ENCODE data around the gene KIFC3. TPM values are rescaled to one million over a fixed set of nuclear protein-coding genes. Genes with fewer than 3 reads are reported as not detected.

KIFC3 gene
- total RNA-seq, 2 donors from 2014 or later: 0.82 to 1.2 TPM

DNA sequence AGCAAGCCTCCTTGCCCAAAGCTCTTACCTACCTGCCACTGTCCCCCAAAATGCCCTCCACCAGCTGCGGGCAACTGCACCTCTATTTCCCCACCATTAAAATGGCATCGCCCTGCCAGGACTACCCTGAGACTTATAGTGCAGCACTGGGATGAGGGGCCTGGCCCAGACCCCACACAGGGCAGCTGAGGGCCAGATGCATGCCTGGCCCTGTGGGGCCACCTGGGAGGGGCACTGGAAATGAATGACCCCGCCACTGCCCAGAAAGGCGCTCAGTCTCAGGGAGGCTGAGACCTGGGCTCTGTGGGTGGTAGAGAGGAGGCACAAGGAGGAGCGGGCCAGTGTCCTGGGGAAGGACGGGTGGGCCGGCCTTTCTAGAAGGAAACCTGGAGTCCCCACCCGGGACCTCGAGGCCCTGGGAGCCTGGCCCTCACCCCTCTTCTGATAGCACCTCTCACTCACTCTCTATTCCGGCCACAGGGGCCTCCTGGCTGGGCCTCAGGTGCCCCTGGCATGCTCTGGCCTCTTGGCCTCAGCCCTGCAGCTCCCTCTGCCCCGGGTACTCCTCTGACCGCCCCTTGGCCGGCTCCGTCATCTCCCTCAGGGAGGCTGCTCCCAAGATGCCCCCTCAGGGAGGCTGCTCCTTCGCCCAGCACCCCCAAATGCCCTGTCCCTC is 39.8 kb downstream of the KIFC3 start:
- H3K27me3 Mint-ChIP-seq: no peaks in the 10 kb centered on the region
- peaks cover 4% of the 10 kb centered on the region for H3K4me1 Mint-ChIP-seq
- H3K9me3 Mint-ChIP-seq: no peaks in the 10 kb centered on the region
- no peak overlapping the region for H3K4me3 Mint-ChIP-seq
- no peaks in the 10 kb centered on the region for H3K36me3 Mint-ChIP-seq (ENCODE audit: low read depth)
- H3K27ac Mint-ChIP-seq: peak overlapping the region; percentile 13
- ATAC-seq (replicated peaks): no peak

GRCh38 chr16:57761957-57762356 is 40.3 kb downstream of the KIFC3 start:
- H3K27me3 Mint-ChIP-seq: no peaks in the 10 kb centered on the region
- H3K4me1 Mint-ChIP-seq: peaks cover 4% of the 10 kb centered on the region

DNA sequence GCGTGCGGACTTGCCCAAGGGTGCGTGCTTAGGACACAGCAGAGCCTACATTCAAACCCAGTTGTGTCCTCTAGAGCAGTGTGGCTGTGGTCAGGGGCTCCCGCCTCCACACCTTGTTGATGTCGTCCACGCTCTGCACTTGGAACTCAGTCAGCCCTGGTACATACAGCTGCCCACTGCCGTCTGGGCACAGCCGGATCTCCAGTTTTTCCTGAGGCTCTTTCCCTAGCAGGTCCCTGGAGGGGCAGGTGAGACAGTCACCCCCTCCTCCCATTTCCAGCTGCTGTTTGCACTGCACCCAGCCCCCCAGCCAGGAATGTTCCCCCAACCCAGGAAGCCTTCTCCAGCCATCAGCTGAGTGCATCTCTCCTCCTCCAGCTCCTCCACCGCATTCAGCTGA is 41.0 kb downstream of the KIFC3 start:
- no peak for ATAC-seq (replicated peaks)
- Mint-ChIP-seq H3K36me3 (ENCODE audit: low read depth) (no peaks in the 10 kb centered on the region), H3K4me1 (peaks cover 4% of the 10 kb centered on the region), H3K9me3 (no peaks in the 10 kb centered on the region), H3K4me3 (no peak overlapping the region), H3K27me3 (no peaks in the 10 kb centered on the region), H3K27ac (no peak overlapping the region)

More at GRCh38 chr16:57761957-57762356, 40.3 kb downstream of the KIFC3 start:
- no peak overlapping the region for H3K4me3 Mint-ChIP-seq
- no peak overlapping the region for H3K27ac Mint-ChIP-seq
- ATAC-seq (replicated peaks): no peak
- H3K36me3 Mint-ChIP-seq (ENCODE audit: low read depth): no peaks in the 10 kb centered on the region
- H3K9me3 Mint-ChIP-seq: no peaks in the 10 kb centered on the region

GRCh38 chr16:57760357-57761160 is 41.7 kb downstream of the KIFC3 start:
- H3K4me3 Mint-ChIP-seq: no peak overlapping the region
- no peaks in the 10 kb centered on the region for H3K36me3 Mint-ChIP-seq (ENCODE audit: low read depth)
- peaks cover 4% of the 10 kb centered on the region for H3K4me1 Mint-ChIP-seq
- no peak overlapping the region for H3K27ac Mint-ChIP-seq
- no peaks in the 10 kb centered on the region for H3K9me3 Mint-ChIP-seq
- no peaks in the 10 kb centered on the region for H3K27me3 Mint-ChIP-seq
- ATAC-seq (replicated peaks): no peak

DNA sequence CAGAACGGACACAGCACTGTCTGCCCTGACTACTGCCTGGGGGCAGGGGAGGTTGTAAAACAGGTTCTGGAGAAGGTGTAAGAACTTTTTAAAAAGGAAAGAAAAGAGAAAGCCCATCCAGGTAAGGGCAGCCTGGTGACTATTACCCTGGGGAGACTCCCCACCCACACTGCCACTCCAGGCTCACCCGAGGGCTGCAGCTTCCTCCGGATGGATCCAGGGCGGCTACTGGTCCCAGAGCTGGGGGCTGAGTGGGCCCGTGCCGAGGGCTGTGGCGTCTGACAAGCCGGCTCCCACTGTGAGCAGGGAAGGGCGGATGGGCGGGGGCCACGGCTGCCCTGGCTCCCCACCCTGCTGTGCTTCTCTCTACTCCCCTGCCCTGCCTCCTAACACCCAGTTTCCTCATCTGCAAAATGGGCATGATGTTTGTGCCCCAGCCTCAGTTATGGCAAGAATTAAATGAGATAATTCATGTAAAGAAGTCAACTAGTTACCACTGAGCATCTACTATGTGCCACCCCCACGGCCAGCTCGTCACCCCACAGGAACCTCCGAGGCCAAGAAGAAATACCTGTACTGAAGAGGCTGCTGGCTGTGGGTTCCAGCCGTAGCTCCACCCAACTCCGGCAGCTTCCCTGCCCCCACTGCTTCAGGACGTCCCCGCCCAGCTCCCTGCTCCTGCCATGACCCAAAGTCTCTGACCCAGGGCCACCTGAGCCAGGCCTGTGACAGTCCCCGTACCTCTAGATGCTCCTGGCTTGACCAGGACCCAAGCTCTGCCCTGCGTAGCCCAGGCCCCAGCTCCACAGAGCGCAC is 42.5 kb downstream of the KIFC3 start:
- H3K4me1 Mint-ChIP-seq: peaks cover 4% of the 10 kb centered on the region
- no peaks in the 10 kb centered on the region for H3K36me3 Mint-ChIP-seq (ENCODE audit: low read depth)
- H3K9me3 Mint-ChIP-seq: no peaks in the 10 kb centered on the region
- H3K27ac Mint-ChIP-seq: no peak overlapping the region
- ATAC-seq (replicated peaks): peak; percentile 28
- no peaks in the 10 kb centered on the region for H3K27me3 Mint-ChIP-seq
- H3K4me3 Mint-ChIP-seq: no peak overlapping the region

- H3K36me3 Mint-ChIP-seq (ENCODE audit: low read depth): no peaks in the 10 kb centered on the region
- H3K9me3 Mint-ChIP-seq: no peaks in the 10 kb centered on the region
- H3K4me3 Mint-ChIP-seq: no peak overlapping the region
- no peak overlapping the region for H3K27ac Mint-ChIP-seq
- peaks cover 4% of the 10 kb centered on the region for H3K4me1 Mint-ChIP-seq
- ATAC-seq (replicated peaks): no peak
- no peaks in the 10 kb centered on the region for H3K27me3 Mint-ChIP-seq
These were observed 43.2 kb downstream of the KIFC3 start for GRCh38 chr16:57759131-57759530.

GRCh38 chr16:57758331-57759117 is 43.8 kb downstream of the KIFC3 start:
- Mint-ChIP-seq H3K4me1 (peaks cover 4% of the 10 kb centered on the region), H3K27me3 (no peaks in the 10 kb centered on the region), H3K4me3 (no peak overlapping the region), H3K27ac (no peak overlapping the region), H3K9me3 (no peaks in the 10 kb centered on the region), H3K36me3 (ENCODE audit: low read depth) (no peaks in the 10 kb centered on the region)
- ATAC-seq (replicated peaks): no peak

GRCh38 chr16:57757883-57758282 is 44.4 kb downstream of the KIFC3 start:
- Mint-ChIP-seq H3K4me1 (peaks cover 4% of the 10 kb centered on the region), H3K4me3 (no peak overlapping the region), H3K36me3 (ENCODE audit: low read depth) (no peaks in the 10 kb centered on the region), H3K9me3 (no peaks in the 10 kb centered on the region), H3K27ac (no peak overlapping the region), H3K27me3 (no peaks in the 10 kb centered on the region)
- no peak for ATAC-seq (replicated peaks)

DNA sequence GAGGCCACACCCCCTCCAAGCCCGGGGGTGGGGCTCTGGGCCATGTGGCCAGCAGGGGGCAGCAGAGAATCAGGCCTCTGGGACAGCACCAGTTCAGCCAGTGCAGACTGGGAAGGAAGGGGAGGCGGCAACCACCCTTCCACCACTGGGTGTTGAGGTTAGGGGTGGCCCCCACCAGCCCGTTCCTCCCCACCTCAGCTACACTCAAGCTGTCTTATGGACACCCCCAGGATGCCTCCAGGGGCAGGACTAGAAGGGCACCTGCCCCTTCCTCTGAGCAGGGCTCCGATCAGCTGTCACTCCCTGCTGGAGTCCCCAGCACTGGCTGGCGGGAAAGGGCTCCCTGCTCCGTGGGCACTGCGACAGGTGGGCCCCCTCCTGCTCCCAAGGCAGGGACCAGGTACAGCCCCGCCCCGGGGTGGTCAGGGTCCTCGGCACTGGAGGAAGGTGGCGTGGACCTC is 44.9 kb downstream of the KIFC3 start:
- peak; percentile 97 for ATAC-seq (replicated peaks)
- no peak overlapping the region for H3K4me3 Mint-ChIP-seq
- H3K9me3 Mint-ChIP-seq: no peaks in the 10 kb centered on the region
- H3K4me1 Mint-ChIP-seq: peaks cover 4% of the 10 kb centered on the region
- H3K27me3 Mint-ChIP-seq: no peaks in the 10 kb centered on the region
- H3K36me3 Mint-ChIP-seq (ENCODE audit: low read depth): no peaks in the 10 kb centered on the region
- H3K27ac Mint-ChIP-seq: no peak overlapping the region

DNA sequence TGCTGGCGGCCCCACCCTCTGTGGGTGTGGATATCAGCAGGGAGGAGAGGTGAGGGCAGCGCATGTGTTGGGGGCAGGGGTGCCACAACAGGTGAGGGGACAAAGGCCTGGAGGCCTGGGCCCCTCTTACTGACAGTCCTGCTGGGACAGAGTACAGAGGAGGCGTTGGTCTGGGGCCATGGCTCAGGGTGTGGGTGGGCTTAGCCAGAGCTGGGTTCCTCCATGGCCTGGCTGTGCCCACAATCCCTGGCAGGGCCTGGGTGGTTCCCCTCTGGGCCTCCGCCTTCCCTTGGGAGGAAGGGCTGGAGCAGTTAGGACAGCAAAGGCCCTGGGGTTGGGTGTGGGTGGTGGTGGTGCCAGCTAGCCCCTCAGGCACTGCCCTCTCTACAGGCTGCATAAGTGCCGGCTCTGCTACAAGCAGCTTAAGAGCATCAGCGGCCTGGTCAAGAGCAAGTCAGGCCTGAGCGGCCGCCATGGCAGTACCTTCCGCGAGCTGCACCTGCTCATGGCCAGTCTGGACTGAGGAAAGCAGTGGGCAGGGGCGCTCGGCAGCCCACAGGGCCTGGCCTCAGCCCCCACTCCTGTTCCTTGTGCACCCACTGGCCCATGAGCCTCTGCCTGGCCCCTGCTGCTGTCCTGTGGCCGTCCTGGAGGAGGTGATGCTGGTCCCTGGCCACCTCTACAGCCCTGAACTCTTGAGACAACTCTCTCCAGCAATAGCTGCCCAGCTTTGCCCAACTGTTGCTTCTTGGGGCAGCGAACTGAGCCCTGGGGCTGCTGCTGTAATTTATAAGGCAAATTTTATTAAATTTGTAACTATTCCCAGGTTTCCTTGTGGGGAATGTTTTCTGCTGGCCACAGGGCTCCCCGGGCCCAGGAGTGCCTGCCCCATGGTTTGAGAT is 45.6 kb downstream of the KIFC3 start:
- no peaks in the 10 kb centered on the region for H3K36me3 Mint-ChIP-seq (ENCODE audit: low read depth)
- H3K9me3 Mint-ChIP-seq: no peaks in the 10 kb centered on the region
- no peaks in the 10 kb centered on the region for H3K27me3 Mint-ChIP-seq
- no peak overlapping the region for H3K27ac Mint-ChIP-seq
- no peak overlapping the region for H3K4me3 Mint-ChIP-seq
- peaks cover 4% of the 10 kb centered on the region for H3K4me1 Mint-ChIP-seq
- ATAC-seq (replicated peaks): peak; percentile 4

GRCh38 chr16:57755726-57756423 is 46.4 kb downstream of the KIFC3 start:
- H3K4me1 Mint-ChIP-seq: peaks cover 4% of the 10 kb centered on the region
- no peak overlapping the region for H3K27ac Mint-ChIP-seq

DNA sequence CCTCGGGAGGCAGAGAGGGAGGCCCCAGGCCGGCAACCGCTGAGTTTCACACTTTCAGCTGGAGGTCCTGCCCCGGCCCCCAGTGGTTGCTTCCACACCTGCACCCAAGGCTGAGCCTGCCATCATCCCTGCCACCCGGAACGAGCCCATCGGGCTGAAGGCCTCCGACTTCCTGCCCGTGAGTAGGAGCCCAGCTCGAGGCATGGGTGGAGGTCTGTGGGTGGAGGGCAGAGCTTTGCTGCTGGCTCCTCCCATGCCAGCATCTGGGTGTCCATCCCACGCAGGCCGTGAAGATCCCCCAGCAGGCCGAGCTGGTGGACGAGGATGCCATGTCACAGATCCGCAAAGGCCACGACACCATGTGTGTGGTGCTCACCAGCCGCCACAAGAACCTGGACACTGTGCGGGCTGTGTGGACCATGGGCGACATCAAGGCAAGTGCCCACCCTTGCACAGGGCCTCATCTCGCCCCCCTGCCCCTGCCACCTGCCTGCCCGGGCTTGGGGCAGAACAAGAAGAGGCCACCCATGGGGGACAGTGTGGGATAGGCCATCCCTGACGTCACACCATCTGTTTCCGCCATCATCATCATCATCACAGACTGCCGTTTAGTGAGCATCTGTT is 47.1 kb downstream of the KIFC3 start:
- no peak overlapping the region for H3K4me3 Mint-ChIP-seq
- ATAC-seq (replicated peaks): no peak
- no peaks in the 10 kb centered on the region for H3K9me3 Mint-ChIP-seq
- no peaks in the 10 kb centered on the region for H3K27me3 Mint-ChIP-seq
- H3K36me3 Mint-ChIP-seq (ENCODE audit: low read depth): no peaks in the 10 kb centered on the region
- H3K27ac Mint-ChIP-seq: no peak overlapping the region
- H3K4me1 Mint-ChIP-seq: peaks cover 4% of the 10 kb centered on the region

More at GRCh38 chr16:57755726-57756423, 46.4 kb downstream of the KIFC3 start:
- H3K9me3 Mint-ChIP-seq: no peaks in the 10 kb centered on the region
- H3K36me3 Mint-ChIP-seq (ENCODE audit: low read depth): no peaks in the 10 kb centered on the region
- H3K27me3 Mint-ChIP-seq: no peaks in the 10 kb centered on the region
- no peak overlapping the region for H3K4me3 Mint-ChIP-seq
- no peak for ATAC-seq (replicated peaks)

All from activated T-helper 17 cell treated with anti-CD3 and anti-CD28 coated beads, Interleukin-2, amount 50 U/mL, for 72 hours (primary cell).